NCI-H69 (cell line): Measurements from ENCODE around the gene SCG3.

Experiments
- DNase-seq: peaks from one replicate; lab custom pipeline; 2025; lab: John Stamatoyannopoulos, UW

The SCG3 gene

GRCh38 chr15:51727141-51727897, 46.0 kb downstream of the SCG3 start:
- peak; percentile 54 for DNase-seq

DNA sequence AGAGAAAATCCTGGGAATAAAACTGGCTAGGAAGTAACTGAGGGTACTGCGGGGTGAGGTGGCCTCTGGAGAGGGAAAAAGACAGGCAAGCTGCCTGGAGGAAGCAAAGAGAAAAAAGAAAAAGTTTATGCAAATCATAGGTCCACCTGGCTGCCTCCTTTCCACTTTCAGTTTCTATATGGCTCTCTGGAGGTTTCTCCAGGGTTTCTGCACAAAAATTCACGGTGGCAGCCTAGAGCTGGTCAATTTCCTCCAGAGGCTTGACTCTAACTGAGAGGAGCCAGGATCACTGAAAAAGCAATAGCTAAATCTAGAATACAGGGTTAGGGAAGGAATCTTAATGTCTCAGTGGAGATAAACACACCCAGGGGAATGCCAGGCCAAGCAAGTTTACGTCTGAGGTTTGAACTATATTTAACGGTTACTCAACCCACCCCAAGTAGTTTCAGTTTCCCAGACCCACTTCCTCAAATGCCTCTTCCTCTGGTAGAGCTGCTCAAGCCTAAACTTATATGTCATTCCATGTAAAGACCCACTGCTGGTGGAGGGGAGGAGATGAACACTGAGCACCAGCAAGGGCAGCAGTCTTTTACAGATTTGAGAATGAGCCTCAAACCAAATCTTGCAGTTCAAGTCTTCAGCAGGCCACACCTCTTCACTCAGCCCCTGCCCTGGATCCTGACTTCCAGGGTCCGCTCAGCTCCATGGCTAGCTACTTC, 50.4 kb downstream of the SCG3 start:
- no peak for DNase-seq

DNA sequence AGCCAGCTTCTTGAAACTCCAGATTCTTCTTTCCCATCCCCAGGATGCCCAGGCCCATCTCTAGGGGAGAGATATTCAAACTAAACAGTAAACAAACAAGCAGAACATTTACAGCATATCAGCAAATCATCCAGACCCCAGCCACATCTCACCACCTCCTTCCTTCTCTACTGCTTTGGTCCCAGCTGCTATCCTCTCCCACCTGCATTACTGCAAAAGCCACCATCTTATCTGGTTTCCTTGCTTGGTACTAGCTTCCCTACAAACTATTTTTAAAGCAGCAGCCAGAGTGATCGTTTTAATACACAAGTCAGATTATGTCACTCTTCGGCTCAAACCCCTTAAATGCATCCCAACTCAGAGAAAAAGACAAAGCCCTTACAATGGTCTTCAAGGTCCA, 51.3 kb downstream of the SCG3 start:
- DNase-seq: no peak

DNA sequence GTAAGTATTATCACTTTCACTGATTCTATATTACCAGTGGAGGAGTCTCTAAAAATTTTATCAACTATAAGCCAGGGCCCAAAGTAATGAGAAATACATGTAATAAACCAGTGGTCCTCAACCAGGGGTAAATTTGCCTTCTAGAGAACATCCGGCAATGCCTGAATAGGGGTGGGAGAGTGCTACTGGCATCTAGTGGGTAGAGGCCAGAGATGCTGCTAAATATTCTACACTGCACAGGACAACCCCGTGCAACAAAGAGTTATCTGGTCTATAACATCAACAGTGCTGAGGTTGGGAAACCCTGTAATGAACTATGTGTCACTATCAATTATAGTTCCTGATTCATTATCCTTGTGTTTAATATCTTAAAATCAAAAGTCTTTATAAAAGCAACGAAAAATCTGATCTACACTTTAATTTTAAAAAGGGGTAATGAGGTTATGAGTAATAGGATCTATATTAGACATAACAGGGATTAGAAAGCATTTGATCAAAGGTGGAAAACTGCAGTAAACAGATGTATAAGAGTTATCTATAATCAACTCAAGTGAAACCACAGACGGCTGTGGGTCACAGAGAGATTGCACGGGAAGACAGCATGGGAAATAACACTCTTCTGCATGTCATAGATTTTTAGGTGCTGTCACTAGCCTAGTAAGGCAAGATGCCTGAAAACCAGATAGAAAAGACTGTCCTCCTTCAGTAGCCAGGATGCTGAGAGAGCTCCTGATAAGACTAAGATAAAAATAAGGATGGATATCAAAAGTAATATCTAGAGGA, 54.1 kb downstream of the SCG3 start:
- peak; percentile 38 for DNase-seq

GRCh38 chr15:51736069-51736468, 54.8 kb downstream of the SCG3 start:
- DNase-seq: peak; percentile 60

- DNase-seq: peak; percentile 88
Measured at GRCh38 chr15:51736751-51737521, 55.6 kb downstream of the SCG3 start.

GRCh38 chr15:51737522-51738305, 56.4 kb downstream of the SCG3 start, which contains the start of gene LYSMD2:
LYSMD2 (minus strand) TSS chr15:51737655; CDS start chr15:51737622, 33 bp downstream.
- DNase-seq: peak; percentile 86

DNA sequence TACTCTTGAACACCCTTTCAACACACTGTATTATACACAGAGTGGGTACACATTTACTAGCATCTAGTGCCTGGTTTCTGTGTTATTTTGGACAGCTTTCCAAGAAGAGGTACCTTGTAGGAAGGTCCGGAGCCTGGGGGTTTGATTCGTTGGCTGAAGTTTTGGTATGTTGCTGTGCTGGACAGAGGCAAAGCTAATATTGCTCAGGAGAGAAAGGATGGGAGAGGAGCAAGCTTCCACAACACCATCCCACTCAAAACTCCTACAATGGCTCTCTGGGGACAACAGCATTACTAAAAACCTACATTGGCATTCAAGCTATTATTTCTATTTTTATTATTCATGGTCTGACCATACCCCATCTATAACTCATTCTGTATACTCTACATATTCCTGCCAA, 57.2 kb downstream of the SCG3 start:
- DNase-seq: no peak

DNA sequence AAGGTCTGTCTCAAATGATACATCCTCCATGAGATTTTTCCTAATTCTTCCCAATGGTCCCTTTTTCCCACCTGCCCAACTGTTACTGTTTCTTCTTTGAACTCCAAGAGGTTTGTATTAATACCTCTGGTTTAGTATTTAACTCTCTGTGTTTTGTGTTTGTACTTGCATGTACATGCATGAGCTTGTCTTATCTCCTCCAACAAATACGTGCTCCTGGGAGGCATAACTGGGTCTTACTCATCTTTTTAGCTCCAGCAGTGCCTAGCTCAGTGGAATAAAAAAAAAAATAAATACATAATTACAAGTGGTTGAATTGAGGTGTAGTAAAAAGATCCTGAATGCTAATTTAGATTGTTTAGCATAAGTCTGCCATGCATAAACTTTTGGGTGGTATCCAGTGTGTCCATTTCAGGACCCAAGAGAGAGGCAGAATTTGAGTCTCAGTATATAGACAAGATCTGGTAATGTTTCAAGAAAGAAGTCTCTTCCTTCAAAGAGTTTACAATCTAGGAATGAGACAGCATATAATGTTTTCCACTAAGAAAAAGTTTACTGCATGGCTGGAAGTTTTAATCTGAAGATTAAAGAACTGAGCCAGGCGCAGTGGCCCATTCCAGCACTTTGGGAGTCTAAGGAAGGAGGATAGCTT, 57.9 kb downstream of the SCG3 start:
- peak; percentile 15 for DNase-seq

DNA sequence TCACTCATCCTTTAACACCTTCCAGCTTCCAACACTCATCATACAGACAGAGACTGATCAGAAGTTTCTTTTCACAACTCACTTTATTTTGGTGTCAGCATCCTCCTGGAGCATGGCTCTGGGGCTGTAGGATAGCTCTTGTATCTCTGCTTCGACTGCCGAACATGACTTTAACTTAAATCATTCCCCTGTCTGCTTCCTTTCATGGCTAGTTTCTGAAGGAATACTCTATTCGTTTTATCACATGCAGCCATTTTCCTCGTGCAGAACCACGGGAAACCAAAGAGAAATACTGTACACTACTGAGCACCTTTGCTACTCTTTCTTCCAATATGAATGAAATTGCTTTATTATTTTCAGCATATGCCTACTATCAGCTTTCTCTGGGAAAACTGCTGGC, 68.0 kb downstream of the SCG3 start:
- DNase-seq: no peak

DNA sequence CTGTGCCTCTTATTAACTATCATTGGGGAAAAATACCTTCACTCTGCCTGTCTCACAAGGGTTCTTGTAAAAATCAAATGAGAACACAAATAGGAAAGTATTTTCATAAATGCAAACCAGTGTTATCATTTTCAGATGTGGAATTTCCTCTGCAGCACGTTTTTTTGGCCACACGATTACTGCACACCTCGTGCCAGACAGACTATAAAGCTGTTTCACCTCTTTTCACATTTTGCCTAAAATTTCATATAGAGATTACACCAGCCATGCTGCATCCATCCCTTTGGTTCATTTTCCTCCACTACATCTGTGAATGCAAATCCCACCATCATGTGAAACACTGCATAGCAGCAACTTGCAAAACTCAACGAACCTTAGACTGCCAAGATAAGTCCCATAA, 68.9 kb downstream of the SCG3 start:
- DNase-seq: no peak

- DNase-seq: peak; percentile 93
Measured at GRCh38 chr15:51750792-51751696, 69.7 kb downstream of the SCG3 start, which contains the start of gene TMOD2. TMOD2 (plus strand) TSS chr15:51751597; CDS start chr15:51766442, 14,845 bp downstream.

DNA sequence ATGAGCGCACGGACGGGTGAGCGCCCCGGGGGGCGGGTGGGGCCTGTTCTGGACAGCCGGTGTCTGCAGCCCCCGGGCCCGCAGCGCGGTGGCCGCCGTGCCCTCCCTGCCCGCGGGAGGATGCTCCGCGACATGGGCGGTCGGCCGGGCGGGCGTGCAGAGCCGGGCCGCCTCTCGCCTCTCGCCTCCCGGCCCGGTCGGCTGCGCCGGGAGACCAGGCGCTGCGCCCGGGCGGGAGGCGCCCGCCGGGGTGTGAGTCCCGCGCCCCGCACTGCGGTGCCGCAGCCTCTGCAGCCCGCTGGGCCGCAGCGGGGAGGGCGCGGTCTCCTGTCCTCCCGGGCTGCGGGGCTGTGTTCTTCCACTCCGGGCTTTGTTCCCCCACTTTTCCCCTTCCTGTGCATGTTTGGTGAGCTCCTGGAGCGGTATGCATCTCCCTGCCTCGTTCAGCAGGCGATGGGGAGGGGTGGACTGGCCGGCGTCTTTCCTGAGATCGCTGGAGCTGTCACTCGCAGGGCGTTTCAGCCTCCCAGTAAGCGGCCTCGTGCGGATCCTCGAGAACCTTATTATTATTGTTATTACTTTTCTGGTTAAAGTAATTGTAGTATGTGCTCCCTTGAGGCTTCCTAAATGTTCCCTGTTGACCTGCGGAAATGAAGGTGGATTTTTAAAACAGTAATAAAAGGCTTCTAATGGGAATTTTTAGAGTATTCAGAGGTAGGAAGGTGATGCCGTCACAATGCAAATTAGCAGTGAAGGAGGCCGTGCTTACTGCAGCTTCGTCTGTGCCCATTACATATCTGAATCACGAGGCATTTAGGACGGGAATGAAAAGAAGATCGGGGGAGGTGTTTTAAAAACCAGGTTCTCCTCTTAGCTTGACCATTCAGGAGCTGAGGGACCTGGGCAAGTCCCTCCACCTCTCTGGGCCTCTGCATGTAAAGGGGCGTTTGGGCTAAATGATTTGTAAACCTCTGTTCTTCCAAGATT, 70.7 kb downstream of the SCG3 start:
- peak; percentile 79 for DNase-seq

DNA sequence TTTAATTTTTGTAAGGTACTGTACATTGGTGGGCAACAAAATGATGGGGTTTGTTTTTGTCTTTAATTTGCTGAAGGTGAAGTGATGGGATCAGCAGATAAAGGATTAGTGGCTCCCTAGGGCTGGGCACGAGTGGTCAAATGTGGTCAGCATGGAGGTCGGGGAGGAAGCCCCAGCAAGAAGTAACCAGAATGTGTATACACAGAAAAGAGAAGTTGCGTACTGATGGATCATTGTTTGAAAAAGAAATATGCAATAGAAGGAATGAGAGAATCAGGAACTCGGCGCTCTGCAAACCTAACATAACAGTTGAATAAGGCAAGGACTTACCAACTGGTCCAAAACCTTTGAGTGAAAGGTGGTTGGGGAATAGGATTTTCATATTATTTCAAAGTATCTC, 71.6 kb downstream of the SCG3 start:
- DNase-seq: no peak

DNA sequence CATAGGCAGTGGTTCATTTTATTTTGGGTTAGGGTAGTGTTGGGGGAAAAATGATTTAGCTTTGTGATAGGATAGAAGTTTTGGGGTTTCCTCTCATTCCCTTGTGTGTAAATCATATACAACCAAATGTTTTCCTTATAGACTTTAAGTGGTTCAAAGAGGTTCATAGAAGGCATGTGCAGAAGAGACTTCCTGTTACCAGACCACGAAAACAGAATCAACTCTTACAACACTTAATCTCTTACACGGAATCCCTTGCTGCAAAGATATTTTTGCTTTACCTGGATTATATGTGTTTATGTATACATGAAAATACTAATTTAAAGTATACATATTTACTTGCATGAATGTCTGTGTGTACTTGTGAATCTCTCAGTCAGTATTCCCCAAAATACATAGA, 73.0 kb downstream of the SCG3 start:
- no peak for DNase-seq

DNA sequence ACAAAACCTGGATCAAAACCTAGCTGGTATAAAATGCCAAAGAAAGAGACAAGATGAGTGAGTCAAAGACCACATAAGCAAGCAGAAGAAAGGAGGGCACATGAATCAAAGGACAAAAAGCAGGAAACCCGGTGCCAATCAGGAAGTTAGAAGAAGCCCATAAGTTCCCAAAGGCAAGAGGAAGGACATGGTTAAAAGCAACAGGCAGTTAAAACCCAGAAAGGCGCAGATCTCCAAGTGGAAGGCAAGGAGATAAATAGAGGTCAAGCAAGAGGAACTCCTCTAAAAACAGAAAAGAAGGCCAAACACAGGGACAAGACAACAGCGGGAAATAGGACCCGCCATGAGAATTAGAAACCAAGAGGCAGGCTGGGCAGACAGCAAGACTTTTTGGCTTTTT, 74.5 kb downstream of the SCG3 start:
- no peak for DNase-seq

DNA sequence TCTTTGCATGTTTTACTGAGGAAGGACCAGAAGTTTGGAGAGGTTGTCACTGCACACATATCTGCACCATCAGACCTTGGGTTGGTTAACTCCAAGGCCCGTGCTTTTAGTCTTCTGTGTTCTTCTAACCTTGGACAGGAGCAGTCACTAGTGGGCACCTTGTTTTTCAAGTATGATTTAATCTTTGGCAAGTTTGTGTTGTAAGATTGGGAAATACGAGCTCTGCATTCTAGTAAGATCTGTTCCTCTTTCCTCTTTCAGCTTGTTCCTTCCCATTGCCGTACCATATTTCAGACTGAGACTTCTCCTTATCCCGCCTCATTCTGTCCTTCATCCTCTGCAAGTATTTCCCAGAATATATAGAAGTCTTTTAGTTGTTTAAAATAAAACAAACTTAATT, 75.2 kb downstream of the SCG3 start:
- DNase-seq: no peak

GRCh38 chr15:51757450-51757849, 76.1 kb downstream of the SCG3 start:
- peak; percentile 21 for DNase-seq
